GM13976 (cell line): ENCODE results near the gene PLEKHA7.

Experiments used
- DNase-seq: peaks from one replicate; pipeline ENCODE4 v3.0.0; 2012; ENCODE audit warnings: low spot score
- in situ Hi-C: fragments of 300-500 bp; cut with MboI; formaldehyde crosslinking; loops from one replicate; pipeline ENCODE4 v1.12.0; 2022; ENCODE audit warnings: low sequenced_read_pairs, mixed read lengths, inconsistent platforms; ENCODE audit not compliant: unreplicated experiment
- TF ChIP-seq, protein P1 (sequence below): IDR thresholded peaks from 2 replicates; pipeline ENCODE4 v1.5.1; 2012; ENCODE audit warnings: borderline replicate concordance, mild to moderate bottlenecking; ENCODE audit not compliant: insufficient read depth; ENCODE audit errors: extremely low read depth, missing control alignments, control extremely low read depth

The PLEKHA7 gene

DNA sequence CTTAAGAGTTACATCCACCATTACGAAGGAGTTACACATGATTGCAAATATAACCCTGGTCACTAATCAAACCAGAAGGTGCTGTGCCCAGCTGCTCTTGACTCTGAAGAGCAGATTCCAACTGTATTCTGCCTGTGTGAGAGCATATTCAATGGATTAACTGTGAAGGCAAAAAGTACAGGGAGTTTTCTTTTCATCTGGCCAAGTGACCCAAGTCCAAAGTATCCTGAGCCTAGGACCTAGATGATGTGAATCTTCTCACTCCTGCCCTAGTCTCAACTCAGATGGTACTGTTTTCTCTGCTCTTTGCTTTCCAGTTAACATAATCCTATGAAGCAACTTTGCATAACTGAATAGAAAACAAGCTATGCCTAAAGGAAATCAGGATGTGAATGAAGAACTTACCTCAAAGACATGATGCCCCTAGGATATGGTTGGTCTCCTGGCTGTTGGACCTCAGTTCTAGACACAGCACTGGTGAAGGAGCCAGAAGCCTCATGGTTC, 169.9 kb downstream of the PLEKHA7 start:
- in situ Hi-C loops = no loop called here
- DNase-seq = no peak
- TF ChIP-seq, protein P1, sequence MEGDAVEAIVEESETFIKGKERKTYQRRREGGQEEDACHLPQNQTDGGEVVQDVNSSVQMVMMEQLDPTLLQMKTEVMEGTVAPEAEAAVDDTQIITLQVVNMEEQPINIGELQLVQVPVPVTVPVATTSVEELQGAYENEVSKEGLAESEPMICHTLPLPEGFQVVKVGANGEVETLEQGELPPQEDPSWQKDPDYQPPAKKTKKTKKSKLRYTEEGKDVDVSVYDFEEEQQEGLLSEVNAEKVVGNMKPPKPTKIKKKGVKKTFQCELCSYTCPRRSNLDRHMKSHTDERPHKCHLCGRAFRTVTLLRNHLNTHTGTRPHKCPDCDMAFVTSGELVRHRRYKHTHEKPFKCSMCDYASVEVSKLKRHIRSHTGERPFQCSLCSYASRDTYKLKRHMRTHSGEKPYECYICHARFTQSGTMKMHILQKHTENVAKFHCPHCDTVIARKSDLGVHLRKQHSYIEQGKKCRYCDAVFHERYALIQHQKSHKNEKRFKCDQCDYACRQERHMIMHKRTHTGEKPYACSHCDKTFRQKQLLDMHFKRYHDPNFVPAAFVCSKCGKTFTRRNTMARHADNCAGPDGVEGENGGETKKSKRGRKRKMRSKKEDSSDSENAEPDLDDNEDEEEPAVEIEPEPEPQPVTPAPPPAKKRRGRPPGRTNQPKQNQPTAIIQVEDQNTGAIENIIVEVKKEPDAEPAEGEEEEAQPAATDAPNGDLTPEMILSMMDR = no peak

DNA sequence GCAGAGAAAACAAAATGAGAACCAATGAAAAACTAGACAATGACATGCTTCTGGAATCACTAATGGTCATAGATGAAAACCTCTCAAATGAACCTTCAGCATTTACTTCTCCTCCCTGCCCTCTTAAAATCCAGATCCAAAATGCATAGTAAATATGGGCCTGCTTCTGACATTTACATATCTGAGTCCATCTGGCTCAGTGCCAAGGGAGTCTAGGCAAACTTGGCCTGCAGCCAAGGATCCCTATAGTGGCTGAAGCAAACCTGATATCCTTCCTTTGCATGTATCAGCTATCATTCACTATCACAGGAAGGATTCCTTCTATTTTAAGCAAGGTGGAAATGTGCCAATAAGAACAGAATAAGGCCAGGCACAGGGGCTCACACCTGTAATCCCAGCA, 170.9 kb downstream of the PLEKHA7 start:
- in situ Hi-C loops = no loop called here
- no peak for DNase-seq
- TF ChIP-seq, protein P1 = no peak

DNA sequence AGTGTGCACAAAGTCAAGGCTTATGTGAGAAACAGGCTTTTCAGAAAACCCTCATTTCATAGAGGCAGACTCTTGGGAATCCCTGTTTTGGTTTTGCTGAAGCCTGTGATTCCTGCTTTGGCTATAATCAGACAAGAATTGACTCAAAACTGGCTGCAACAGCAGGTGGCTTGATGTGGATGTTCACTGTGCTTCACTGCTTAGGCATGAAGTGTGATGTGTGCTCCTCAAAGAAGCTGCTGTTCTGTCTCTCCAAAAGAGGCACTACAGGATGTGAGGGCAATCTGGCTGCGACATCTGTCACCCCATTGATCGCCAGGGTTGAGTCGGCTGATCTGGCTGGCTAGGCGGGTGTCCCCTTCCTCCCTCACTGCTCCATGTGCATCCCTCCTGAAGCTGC, 172.2 kb downstream of the PLEKHA7 start:
- DNase-seq = no peak
- in situ Hi-C loops = no loop called here
- TF ChIP-seq, protein P1 = no peak

DNA sequence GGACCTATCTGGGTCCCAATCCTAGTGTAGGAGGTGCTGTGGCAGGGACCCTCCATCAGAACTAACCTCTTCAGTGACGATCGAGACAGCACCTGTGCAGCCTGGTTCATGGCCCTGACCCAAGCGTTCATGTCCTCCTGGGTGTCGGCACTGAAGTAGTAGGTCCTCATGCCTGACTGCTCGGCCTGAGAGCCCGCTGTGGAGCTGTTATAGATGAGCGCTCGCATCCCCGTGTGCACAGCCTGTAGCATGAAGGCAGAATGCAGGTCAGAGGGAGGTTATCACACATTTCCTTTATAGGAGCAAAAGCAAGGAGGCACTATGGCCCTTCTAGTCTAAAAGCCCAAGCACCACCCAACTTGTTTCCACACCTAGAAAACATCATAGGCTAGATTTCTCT, 172.7 kb downstream of the PLEKHA7 start:
- TF ChIP-seq, protein P1 = no peak
- in situ Hi-C loops = no loop called here
- no peak for DNase-seq

DNA sequence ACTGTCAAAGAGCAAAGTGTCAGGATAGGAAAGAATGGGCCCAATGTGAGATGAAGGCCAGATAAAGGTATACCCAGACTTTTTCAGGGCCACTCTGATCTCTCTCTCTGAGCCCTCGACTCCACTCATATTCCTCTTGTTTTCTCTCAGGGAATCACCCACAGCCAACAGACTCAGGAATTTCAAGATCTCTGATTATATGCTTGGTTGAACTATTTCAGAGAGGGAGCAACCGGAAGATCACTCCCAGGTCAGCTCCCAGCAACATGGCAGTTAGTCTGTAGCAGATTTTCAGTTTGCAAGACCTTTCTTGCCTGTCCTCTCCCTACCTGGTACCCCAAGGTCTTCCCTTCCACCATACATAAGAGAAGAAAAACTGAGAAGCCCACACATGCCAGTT, 173.3 kb downstream of the PLEKHA7 start:
- no peak for DNase-seq
- TF ChIP-seq, protein P1 = no peak
- in situ Hi-C loops = no loop called here

DNA sequence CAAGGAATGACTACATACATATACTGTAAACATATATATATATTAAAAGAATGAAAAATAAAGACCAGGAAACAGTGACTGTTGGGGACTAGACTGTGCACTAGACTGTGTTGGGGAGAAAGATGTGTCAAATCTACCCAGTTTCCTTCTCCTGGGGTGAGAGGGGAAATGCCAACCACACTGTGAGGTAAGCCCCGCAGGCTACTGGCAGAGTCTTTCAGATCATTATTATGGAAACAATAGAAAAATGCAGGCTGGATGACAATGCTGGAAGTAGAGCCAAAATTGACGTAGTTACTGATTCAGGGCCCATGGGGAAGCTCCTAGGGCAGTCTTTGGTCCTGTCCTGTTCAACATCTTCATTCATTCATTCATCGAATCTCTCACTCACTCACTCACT, 174.4 kb downstream of the PLEKHA7 start:
- in situ Hi-C loops = no loop called here
- no peak for DNase-seq
- TF ChIP-seq, protein P1 = no peak

DNA sequence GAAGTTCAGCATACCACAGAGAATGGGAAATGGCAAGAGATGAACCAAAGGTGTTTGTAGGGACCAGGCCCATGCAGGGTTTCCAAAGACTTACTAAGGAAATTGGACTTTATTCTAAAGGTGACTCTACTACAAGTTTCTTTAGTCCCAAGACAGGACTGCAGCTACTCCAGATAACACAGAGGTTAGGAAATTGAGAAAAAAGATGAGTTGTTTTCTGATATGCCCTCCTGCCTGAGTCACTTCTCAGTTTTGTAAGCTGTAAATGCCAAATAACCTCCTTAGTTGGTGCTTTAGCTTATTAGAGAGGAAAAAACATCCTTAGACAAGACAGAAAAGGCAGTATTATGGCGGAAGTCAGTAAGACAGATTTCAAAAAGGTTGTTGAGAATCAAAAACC, 179.8 kb downstream of the PLEKHA7 start:
- TF ChIP-seq, protein P1 = no peak
- DNase-seq = no peak
- in situ Hi-C loops = no loop called here
